HG03520 (cell line): Measurements from ENCODE around the gene BPIFB3.
"Not testable (repeated sequence)": the region's sequence is repeated elsewhere in the genome, so short reads cannot be mapped to it uniquely, and the experiment has no call there.

Source experiments
- ATAC-seq: cut with Tn5 transposase; IDR thresholded peaks from one replicate; pipeline ENCODE4 v1.9.1; 2021; ENCODE audit warnings: mild to moderate bottlenecking, moderate library complexity; ENCODE audit not compliant: unreplicated experiment

The BPIFB3 gene

DNA sequence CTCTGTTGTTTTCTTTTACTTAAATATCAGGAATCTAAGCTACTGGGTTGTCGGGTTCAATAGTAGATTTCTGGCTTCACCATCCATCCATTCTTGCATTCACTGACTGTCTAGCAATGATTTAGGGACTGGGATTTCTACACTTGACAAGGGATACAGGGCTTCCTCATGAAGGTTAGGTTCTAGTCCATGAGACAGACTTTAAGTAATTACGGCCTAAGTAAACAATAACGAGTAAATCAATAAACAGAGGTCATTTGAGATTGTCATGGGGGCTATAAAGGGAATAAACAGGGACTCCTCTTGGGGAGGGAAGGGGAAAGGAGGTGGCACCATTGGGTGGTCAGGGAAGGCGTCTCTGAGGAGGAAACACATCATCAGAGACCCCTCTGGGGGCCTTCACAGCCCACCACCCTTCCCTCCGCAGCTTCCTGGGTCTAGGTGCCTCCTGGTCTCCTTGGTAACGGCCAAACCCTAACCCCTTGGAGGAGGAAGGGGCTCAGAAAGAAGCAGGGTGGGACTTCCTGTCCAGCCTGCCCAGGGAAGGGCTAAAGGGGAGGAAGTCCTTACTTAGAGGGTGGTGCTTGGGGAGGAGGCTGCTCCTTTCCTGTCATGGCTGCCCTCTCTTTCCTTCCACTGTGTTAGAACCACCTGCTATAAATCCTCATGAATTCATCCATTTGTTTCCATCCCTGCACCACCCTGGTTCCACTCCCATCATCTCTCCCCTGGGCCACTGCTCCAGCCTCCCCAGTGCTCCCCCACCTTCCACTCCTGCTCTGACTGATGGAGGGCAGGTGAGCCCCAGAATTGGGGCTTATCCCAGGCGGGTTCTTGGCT is 59.1 kb downstream of the BPIFB3 start:
- ATAC-seq = no peak

DNA sequence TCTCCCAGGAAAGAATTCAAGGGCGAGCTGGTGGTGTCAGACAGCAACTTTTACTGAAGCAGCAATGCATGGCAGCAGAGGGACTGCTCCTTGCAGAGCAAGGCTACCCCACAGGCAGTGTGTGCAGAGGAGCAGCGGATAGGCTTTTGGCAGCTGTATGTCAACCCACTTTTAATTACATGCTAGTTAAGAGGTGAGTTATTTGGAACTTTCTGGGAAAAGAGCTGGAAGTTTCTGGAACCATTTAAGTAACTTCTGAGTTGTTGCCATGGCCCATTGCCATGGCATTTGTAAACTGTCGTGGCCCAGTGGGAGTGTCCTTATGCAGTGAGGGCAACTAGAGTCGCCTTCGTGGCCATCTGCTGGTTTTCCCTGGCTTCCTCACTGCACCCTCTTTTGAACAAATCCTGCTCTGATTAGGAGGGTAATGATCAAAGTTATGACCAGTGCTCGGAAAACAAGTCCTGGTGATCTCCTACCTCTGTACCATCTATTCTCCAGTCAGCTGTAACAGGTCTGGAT is 59.7 kb downstream of the BPIFB3 start:
- ATAC-seq = no peak

DNA sequence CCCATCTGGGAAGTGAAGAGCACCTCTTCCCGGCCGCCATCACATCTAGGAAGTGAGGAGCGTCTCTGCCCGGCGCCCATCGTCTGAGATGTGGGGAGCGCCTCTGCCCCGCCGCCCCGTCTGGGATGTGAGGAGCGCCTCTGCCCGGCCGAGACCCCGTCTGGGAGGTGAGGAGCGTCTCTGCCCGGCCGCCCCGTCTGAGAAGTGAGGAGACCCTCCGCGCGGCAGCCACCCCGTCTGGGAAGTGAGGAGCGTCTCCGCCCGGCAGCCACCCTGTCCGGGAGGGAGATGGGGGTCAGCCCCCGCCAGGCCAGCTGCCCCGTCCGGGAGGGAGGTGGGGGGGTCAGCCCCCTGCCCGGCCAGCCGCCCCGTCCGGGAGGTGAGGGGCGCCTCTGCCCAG is 61.8 kb downstream of the BPIFB3 start:
- not testable (repeated sequence) for ATAC-seq

DNA sequence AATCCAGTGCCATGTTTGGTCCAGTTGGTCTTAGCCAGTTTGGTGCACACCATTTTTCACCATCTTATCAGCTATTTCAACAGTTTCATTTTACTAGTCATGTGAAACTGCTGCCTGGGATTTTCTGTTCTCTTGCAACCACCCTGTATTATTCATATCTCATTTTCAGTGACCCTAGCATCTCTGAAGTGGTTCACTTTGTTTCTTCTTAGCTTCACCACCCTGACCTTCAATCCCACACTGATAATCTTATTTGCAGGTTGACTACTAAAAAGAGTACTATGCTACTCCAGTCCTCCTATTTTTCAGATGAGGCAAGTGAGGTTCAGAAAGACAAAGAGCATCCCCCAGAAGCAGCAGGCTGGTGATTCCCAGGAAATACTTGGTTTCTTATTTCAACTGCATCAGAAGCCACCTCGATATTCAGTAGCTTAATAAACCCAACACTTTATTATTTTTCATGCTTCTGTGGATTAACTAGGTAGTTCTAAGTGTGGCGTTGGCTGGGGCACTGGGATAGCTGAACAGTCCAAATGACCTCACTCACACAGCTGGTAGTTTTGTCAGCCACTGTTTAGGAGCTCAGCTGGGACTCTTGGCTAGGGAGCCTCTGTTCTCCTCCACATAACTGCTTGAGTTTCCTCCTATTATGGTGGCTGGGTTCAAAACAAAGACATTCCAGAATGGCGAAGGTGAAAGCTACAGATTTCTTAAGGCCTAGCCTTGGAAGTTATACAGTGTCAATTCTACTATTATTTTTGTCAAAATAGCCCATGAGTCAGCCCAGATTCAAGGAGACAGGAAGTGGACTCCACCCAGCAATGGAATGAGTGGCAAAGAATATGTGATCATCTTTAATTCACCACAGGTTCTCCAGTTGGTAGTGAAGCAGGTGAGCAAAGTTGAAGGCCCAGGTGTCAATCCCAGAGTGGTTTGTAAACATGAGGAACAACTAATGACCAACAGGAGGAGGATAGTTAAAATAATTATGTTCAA is 66.3 kb downstream of the BPIFB3 start:
- no peak for ATAC-seq

DNA sequence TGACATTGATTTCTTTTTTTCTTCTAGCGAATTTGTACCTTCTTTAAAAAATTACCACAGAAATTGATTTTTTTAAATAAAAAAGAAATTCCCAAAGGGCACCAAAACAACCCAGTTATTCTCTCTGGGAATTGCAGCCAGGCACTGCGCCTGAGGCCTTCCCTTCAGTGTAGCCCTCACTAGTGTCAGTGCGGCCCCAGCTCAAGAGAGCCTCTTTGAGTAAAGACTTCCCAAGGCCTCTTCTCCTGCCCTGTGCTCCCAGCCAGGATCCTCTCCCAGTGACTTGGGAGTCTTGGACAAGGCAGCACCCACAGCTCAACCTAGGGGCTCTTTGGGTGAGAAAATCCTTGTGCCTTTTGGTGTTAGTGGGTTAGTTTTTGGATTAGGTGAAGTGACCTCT is 67.2 kb downstream of the BPIFB3 start:
- no peak for ATAC-seq

DNA sequence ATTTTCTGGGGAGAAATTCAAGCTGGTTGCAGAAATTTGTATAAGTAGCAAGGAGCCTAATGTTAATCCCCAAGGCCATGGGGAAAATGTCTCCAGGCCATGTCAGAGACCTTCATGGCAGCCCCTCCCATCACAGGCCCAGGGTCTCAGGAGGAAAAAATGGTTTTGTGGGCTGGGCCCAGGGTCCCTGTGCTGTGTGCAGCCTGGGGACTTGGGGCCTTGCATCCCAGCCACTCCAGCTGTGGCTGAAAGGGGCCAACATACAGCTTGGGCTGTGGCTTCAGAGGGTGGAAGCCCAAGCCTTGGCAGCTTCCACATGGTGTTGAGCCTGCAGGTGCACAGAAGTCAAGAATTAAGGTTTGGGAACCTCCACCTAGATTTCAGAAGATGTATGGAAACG is 68.6 kb downstream of the BPIFB3 start:
- not testable (repeated sequence) for ATAC-seq
